Measurements from ENCODE around the gene SAE1. TPM values are rescaled to one million over a fixed set of nuclear protein-coding genes. Genes with fewer than 3 reads are reported as not detected.

Gene SAE1
- total RNA-seq, 1 donor from 2014 or later: 71.0 TPM

- H3K27ac ChIP-seq (ENCODE audit: low read depth, low read length): no peak overlapping the region
- peaks cover 6 to 33% (median 20%) of the 10 kb centered on the region in 3 donors for H3K36me3 ChIP-seq (ENCODE audit: control insufficient read depth in 3 of 3, insufficient read depth in 3 of 3, low read length in 3 of 3)
- H3K27me3 ChIP-seq (ENCODE audit: control insufficient read depth in 3 of 3, insufficient read depth in 3 of 3, low read length in 3 of 3): no peaks in the 10 kb centered on the region
- no peaks in the 10 kb centered on the region for H3K9me3 ChIP-seq (ENCODE audit: control insufficient read depth in 3 of 3, low read length in 3 of 3)
- H3K9ac ChIP-seq (ENCODE audit: low read depth in 1 of 3, low read length in 3 of 3): peak overlapping the region; percentile 9 to 43 (median 12)
- peaks cover 6 to 10% (median 9%) of the 10 kb centered on the region in 3 donors for H3K4me1 ChIP-seq (ENCODE audit: control insufficient read depth in 3 of 3, insufficient read depth in 3 of 3, low read length in 3 of 3)
- no peak overlapping the region for H3K4me3 ChIP-seq (ENCODE audit: low read length in 3 of 3)
Measured at GRCh38 chr19:47143322-47144073, 12.9 kb downstream of the SAE1 start.

- Histone ChIP-seq H3K4me3 (ENCODE audit: low read length in 3 of 3) (no peak overlapping the region), H3K27ac (ENCODE audit: low read depth, low read length) (no peak overlapping the region), H3K9ac (ENCODE audit: low read depth in 1 of 3, low read length in 3 of 3) (no peak overlapping the region), H3K4me1 (ENCODE audit: control insufficient read depth in 3 of 3, insufficient read depth in 3 of 3, low read length in 3 of 3) (peaks cover 6 to 10% (median 9%) of the 10 kb centered on the region in 3 donors), H3K27me3 (ENCODE audit: control insufficient read depth in 3 of 3, insufficient read depth in 3 of 3, low read length in 3 of 3) (no peaks in the 10 kb centered on the region), H3K9me3 (ENCODE audit: control insufficient read depth in 3 of 3, low read length in 3 of 3) (no peaks in the 10 kb centered on the region), H3K36me3 (ENCODE audit: control insufficient read depth in 3 of 3, insufficient read depth in 3 of 3, low read length in 3 of 3) (peaks cover 6 to 33% (median 20%) of the 10 kb centered on the region in 3 donors)
Measured at GRCh38 chr19:47144630-47145029, 14.0 kb downstream of the SAE1 start.

GRCh38 chr19:47145639-47146486 is 15.2 kb downstream of the SAE1 start:
- H3K36me3 ChIP-seq (ENCODE audit: control insufficient read depth in 3 of 3, insufficient read depth in 3 of 3, low read length in 3 of 3): peaks cover 6 to 39% (median 27%) of the 10 kb centered on the region in 3 donors
- H3K9ac ChIP-seq (ENCODE audit: low read depth in 1 of 3, low read length in 3 of 3): no peak overlapping the region
- H3K4me3 ChIP-seq (ENCODE audit: low read length in 3 of 3): no peak overlapping the region
- H3K27ac ChIP-seq (ENCODE audit: low read depth, low read length): no peak overlapping the region
- no peaks in the 10 kb centered on the region for H3K9me3 ChIP-seq (ENCODE audit: control insufficient read depth in 3 of 3, low read length in 3 of 3)
- peaks cover 6 to 10% (median 9%) of the 10 kb centered on the region in 3 donors for H3K4me1 ChIP-seq (ENCODE audit: control insufficient read depth in 3 of 3, insufficient read depth in 3 of 3, low read length in 3 of 3)
- no peaks in the 10 kb centered on the region for H3K27me3 ChIP-seq (ENCODE audit: control insufficient read depth in 3 of 3, insufficient read depth in 3 of 3, low read length in 3 of 3)

- Histone ChIP-seq H3K36me3 (ENCODE audit: control insufficient read depth in 3 of 3, insufficient read depth in 3 of 3, low read length in 3 of 3) (peaks cover 6 to 39% (median 32%) of the 10 kb centered on the region in 3 donors), H3K27ac (ENCODE audit: low read depth, low read length) (no peak overlapping the region)
Measured at GRCh38 chr19:47146920-47147319, 16.3 kb downstream of the SAE1 start.

GRCh38 chr19:47151627-47152026 is 21.0 kb downstream of the SAE1 start:
- Histone ChIP-seq H3K36me3 (ENCODE audit: control insufficient read depth in 3 of 3, insufficient read depth in 3 of 3, low read length in 3 of 3) (peaks cover 2 to 25% (median 24%) of the 10 kb centered on the region in 3 donors), H3K9me3 (ENCODE audit: control insufficient read depth in 3 of 3, low read length in 3 of 3) (no peaks in the 10 kb centered on the region), H3K9ac (ENCODE audit: low read depth in 1 of 3, low read length in 3 of 3) (no peak overlapping the region), H3K27ac (ENCODE audit: low read depth, low read length) (no peak overlapping the region), H3K27me3 (ENCODE audit: control insufficient read depth in 3 of 3, insufficient read depth in 3 of 3, low read length in 3 of 3) (no peaks in the 10 kb centered on the region), H3K4me3 (ENCODE audit: low read length in 3 of 3) (no peak overlapping the region), H3K4me1 (ENCODE audit: control insufficient read depth in 3 of 3, insufficient read depth in 3 of 3, low read length in 3 of 3) (peaks cover 2 to 6% (median 5%) of the 10 kb centered on the region in 3 donors)

More at GRCh38 chr19:47146920-47147319, 16.3 kb downstream of the SAE1 start:
- no peaks in the 10 kb centered on the region for H3K27me3 ChIP-seq (ENCODE audit: control insufficient read depth in 3 of 3, insufficient read depth in 3 of 3, low read length in 3 of 3)
- H3K4me1 ChIP-seq (ENCODE audit: control insufficient read depth in 3 of 3, insufficient read depth in 3 of 3, low read length in 3 of 3): peaks cover 6 to 10% (median 9%) of the 10 kb centered on the region in 3 donors
- no peak overlapping the region for H3K9ac ChIP-seq (ENCODE audit: low read depth in 1 of 3, low read length in 3 of 3)
- H3K4me3 ChIP-seq (ENCODE audit: low read length in 3 of 3): no peak overlapping the region
- no peaks in the 10 kb centered on the region for H3K9me3 ChIP-seq (ENCODE audit: control insufficient read depth in 3 of 3, low read length in 3 of 3)

GRCh38 chr19:47152205-47152604 is 21.6 kb downstream of the SAE1 start:
- H3K9ac ChIP-seq (ENCODE audit: low read depth in 1 of 3, low read length in 3 of 3): no peak overlapping the region
- peaks cover 2 to 22% (median 19%) of the 10 kb centered on the region in 3 donors for H3K36me3 ChIP-seq (ENCODE audit: control insufficient read depth in 3 of 3, insufficient read depth in 3 of 3, low read length in 3 of 3)
- no peaks in the 10 kb centered on the region for H3K27me3 ChIP-seq (ENCODE audit: control insufficient read depth in 3 of 3, insufficient read depth in 3 of 3, low read length in 3 of 3)
- no peaks in the 10 kb centered on the region for H3K9me3 ChIP-seq (ENCODE audit: control insufficient read depth in 3 of 3, low read length in 3 of 3)
- no peak overlapping the region for H3K27ac ChIP-seq (ENCODE audit: low read depth, low read length)
- H3K4me1 ChIP-seq (ENCODE audit: control insufficient read depth in 3 of 3, insufficient read depth in 3 of 3, low read length in 3 of 3): peaks cover 8 to 10% (median 10%) of the 10 kb centered on the region in 3 donors
- H3K4me3 ChIP-seq (ENCODE audit: low read length in 3 of 3): no peak overlapping the region

GRCh38 chr19:47152632-47153031 is 22.0 kb downstream of the SAE1 start:
- Histone ChIP-seq H3K27ac (ENCODE audit: low read depth, low read length) (no peak overlapping the region), H3K36me3 (ENCODE audit: control insufficient read depth in 3 of 3, insufficient read depth in 3 of 3, low read length in 3 of 3) (peaks cover 2 to 22% (median 19%) of the 10 kb centered on the region in 3 donors), H3K9ac (ENCODE audit: low read depth in 1 of 3, low read length in 3 of 3) (no peak overlapping the region), H3K4me1 (ENCODE audit: control insufficient read depth in 3 of 3, insufficient read depth in 3 of 3, low read length in 3 of 3) (peaks cover 12 to 14% (median 14%) of the 10 kb centered on the region in 3 donors), H3K9me3 (ENCODE audit: control insufficient read depth in 3 of 3, low read length in 3 of 3) (no peaks in the 10 kb centered on the region), H3K4me3 (ENCODE audit: low read length in 3 of 3) (no peak overlapping the region), H3K27me3 (ENCODE audit: control insufficient read depth in 3 of 3, insufficient read depth in 3 of 3, low read length in 3 of 3) (no peaks in the 10 kb centered on the region)

- H3K4me3 ChIP-seq (ENCODE audit: low read length in 3 of 3): no peak overlapping the region
- H3K27ac ChIP-seq (ENCODE audit: low read depth, low read length): no peak overlapping the region
- H3K4me1 ChIP-seq (ENCODE audit: control insufficient read depth in 3 of 3, insufficient read depth in 3 of 3, low read length in 3 of 3): peaks cover 18 to 21% (median 20%) of the 10 kb centered on the region in 3 donors
- H3K9me3 ChIP-seq (ENCODE audit: control insufficient read depth in 3 of 3, low read length in 3 of 3): no peaks in the 10 kb centered on the region
- H3K9ac ChIP-seq (ENCODE audit: low read depth in 1 of 3, low read length in 3 of 3): no peak overlapping the region
- H3K27me3 ChIP-seq (ENCODE audit: control insufficient read depth in 3 of 3, insufficient read depth in 3 of 3, low read length in 3 of 3): no peaks in the 10 kb centered on the region
- H3K36me3 ChIP-seq (ENCODE audit: control insufficient read depth in 3 of 3, insufficient read depth in 3 of 3, low read length in 3 of 3): peaks cover 2 to 22% (median 15%) of the 10 kb centered on the region in 3 donors
Measured at GRCh38 chr19:47153266-47153665, 22.6 kb downstream of the SAE1 start.

- peaks cover 24 to 31% (median 26%) of the 10 kb centered on the region in 3 donors for H3K4me1 ChIP-seq (ENCODE audit: control insufficient read depth in 3 of 3, insufficient read depth in 3 of 3, low read length in 3 of 3)
- H3K9me3 ChIP-seq (ENCODE audit: control insufficient read depth in 3 of 3, low read length in 3 of 3): no peaks in the 10 kb centered on the region
- peaks cover 2 to 24% (median 15%) of the 10 kb centered on the region in 3 donors for H3K36me3 ChIP-seq (ENCODE audit: control insufficient read depth in 3 of 3, insufficient read depth in 3 of 3, low read length in 3 of 3)
- H3K27me3 ChIP-seq (ENCODE audit: control insufficient read depth in 3 of 3, insufficient read depth in 3 of 3, low read length in 3 of 3): no peaks in the 10 kb centered on the region
- no peak overlapping the region for H3K27ac ChIP-seq (ENCODE audit: low read depth, low read length)
- H3K9ac ChIP-seq (ENCODE audit: low read depth in 1 of 3, low read length in 3 of 3): no peak overlapping the region
- no peak overlapping the region for H3K4me3 ChIP-seq (ENCODE audit: low read length in 3 of 3)
Measured at GRCh38 chr19:47155148-47155547, 24.5 kb downstream of the SAE1 start.

Data from skeletal muscle tissue (tissue), 4 donors.